ENCODE results near the gene BDKRB1. TPM values are rescaled to one million over a fixed set of nuclear protein-coding genes. Genes with fewer than 3 reads are reported as not detected.

BDKRB1 gene
- total RNA-seq, 1 donor from 2014 or later = 0.20 TPM

GRCh38 chr14:96245710-96246538 is 10.1 kb upstream of the BDKRB1 start:
- H3K27ac Mint-ChIP-seq (ENCODE audit: unreplicated experiment) = peak overlapping the region; percentile 77
- FAIRE-seq = no peak
- peaks cover 9% of the 10 kb centered on the region for H3K4me1 ChIP-seq (ENCODE audit: insufficient read depth, low read length)
- no peak for TF ChIP-seq EZH2 (IDR thresholded peaks at IDR 0.05; ENCODE audit: insufficient read depth, low read length)
- no peak for TF ChIP-seq CTCF (IDR thresholded peaks at IDR 0.05; ENCODE audit: insufficient read depth, low read depth, low read length)
- peaks cover 2% of the 10 kb centered on the region for H3K36me3 Mint-ChIP-seq (ENCODE audit: low read depth, unreplicated experiment)
- no peaks in the 10 kb centered on the region for H3K9me3 ChIP-seq (ENCODE audit: insufficient read depth, low read depth, low read length)
- H3K9ac ChIP-seq (ENCODE audit: low read length) = no peak overlapping the region
- H4K20me1 ChIP-seq (ENCODE audit: insufficient read depth, low read length) = no peaks in the 10 kb centered on the region
- H3K4me3 Mint-ChIP-seq (ENCODE audit: unreplicated experiment) = no peak overlapping the region
- peaks cover 20% of the 10 kb centered on the region for H3K4me1 Mint-ChIP-seq (ENCODE audit: low read depth, unreplicated experiment)
- no peaks in the 10 kb centered on the region for H3K79me2 ChIP-seq (ENCODE audit: insufficient read depth, low read length)
- H3K27me3 ChIP-seq (ENCODE audit: insufficient read depth, low read length) = no peaks in the 10 kb centered on the region
- peaks cover 18% of the 10 kb centered on the region for H3K27me3 Mint-ChIP-seq (ENCODE audit: low read depth, unreplicated experiment)
- peak; percentile 84 for DNase-seq (ENCODE audit: low read depth)
- peak overlapping the region; percentile 70 for H3K27ac ChIP-seq (ENCODE audit: low read depth, low read length)
- H3K4me2 ChIP-seq (ENCODE audit: low read length) = peak overlapping the region; percentile 35
- H3K4me3 ChIP-seq (ENCODE audit: insufficient read depth, low read depth, low read length) = no peak overlapping the region
- H3K9me3 Mint-ChIP-seq (ENCODE audit: unreplicated experiment) = peaks cover 8% of the 10 kb centered on the region
- no peak overlapping the region for H2AFZ ChIP-seq (ENCODE audit: low read depth, low read length)
- H3K36me3 ChIP-seq (ENCODE audit: insufficient read depth, low read length) = no peaks in the 10 kb centered on the region

- H3K4me2 ChIP-seq (ENCODE audit: low read length) = peak overlapping the region; percentile 35
- no peaks in the 10 kb centered on the region for H3K36me3 Mint-ChIP-seq (ENCODE audit: low read depth, unreplicated experiment)
Measured at GRCh38 chr14:96246539-96246847, 9.5 kb upstream of the BDKRB1 start.

More at GRCh38 chr14:96246539-96246847, 9.5 kb upstream of the BDKRB1 start:
- Mint-ChIP-seq H3K27ac (ENCODE audit: unreplicated experiment) (peak overlapping the region; percentile 77), H3K4me1 (ENCODE audit: low read depth, unreplicated experiment) (peaks cover 20% of the 10 kb centered on the region), H3K27me3 (ENCODE audit: low read depth, unreplicated experiment) (peaks cover 12% of the 10 kb centered on the region), H3K4me3 (ENCODE audit: unreplicated experiment) (no peak overlapping the region), H3K9me3 (ENCODE audit: unreplicated experiment) (peaks cover 8% of the 10 kb centered on the region)
- no peaks in the 10 kb centered on the region for H3K36me3 ChIP-seq (ENCODE audit: insufficient read depth, low read length)
- no peaks in the 10 kb centered on the region for H3K27me3 ChIP-seq (ENCODE audit: insufficient read depth, low read length)
- DNase-seq (ENCODE audit: low read depth) (peak; percentile 96), FAIRE-seq (peak; percentile 82)
- no peak overlapping the region for H3K9ac ChIP-seq (ENCODE audit: low read length)
- no peak overlapping the region for H2AFZ ChIP-seq (ENCODE audit: low read depth, low read length)
- H3K9me3 ChIP-seq (ENCODE audit: insufficient read depth, low read depth, low read length) = no peaks in the 10 kb centered on the region
- H3K4me1 ChIP-seq (ENCODE audit: insufficient read depth, low read length) = peaks cover 9% of the 10 kb centered on the region
- no peak overlapping the region for H3K4me3 ChIP-seq (ENCODE audit: insufficient read depth, low read depth, low read length)
- no peaks in the 10 kb centered on the region for H4K20me1 ChIP-seq (ENCODE audit: insufficient read depth, low read length)
- H3K79me2 ChIP-seq (ENCODE audit: insufficient read depth, low read length) = no peaks in the 10 kb centered on the region
- TF ChIP-seq CTCF (IDR thresholded peaks at IDR 0.05; ENCODE audit: insufficient read depth, low read depth, low read length) = no peak
- TF ChIP-seq EZH2 (IDR thresholded peaks at IDR 0.05; ENCODE audit: insufficient read depth, low read length) = no peak
- H3K27ac ChIP-seq (ENCODE audit: low read depth, low read length) = peak overlapping the region; percentile 70
